ENCODE results near the gene SLC9B1. TPM values are rescaled to one million over a fixed set of nuclear protein-coding genes. Genes with fewer than 3 reads are reported as not detected.
A peak's percentile ranks its signal among the peaks of the same experiment; 100 is the strongest.

SLC9B1 gene
- total and polyA plus RNA-seq, 2 donors (not counting 1 experiment from before 2014, with no cell fraction given): 1.1 to 2.0 TPM

GRCh38 chr4:103021120-103021519 is 1.6 kb upstream of the SLC9B1 start:
- H2AFZ ChIP-seq (ENCODE audit: low read length): no peak overlapping the region
- DNase-seq (ENCODE audit: low read depth in 2 of 2): no peak
- no peak overlapping the region for H3K27ac ChIP-seq (ENCODE audit: insufficient read depth, low read length)
- no peaks in the 10 kb centered on the region for H3K27me3 ChIP-seq (ENCODE audit: control insufficient read depth, insufficient read depth, low read length)
- H3K79me2 ChIP-seq (ENCODE audit: control insufficient read depth, insufficient read depth, low read length): no peaks in the 10 kb centered on the region
- no peak overlapping the region for H3K9ac ChIP-seq (ENCODE audit: insufficient read depth, low read length)
- H3K4me2 ChIP-seq (ENCODE audit: extremely low read depth, insufficient read depth, low read length): no peak overlapping the region
- no peaks in the 10 kb centered on the region for H3K36me3 ChIP-seq (ENCODE audit: control insufficient read depth, insufficient read depth, low read length)
- TF ChIP-seq EZH2 (IDR thresholded peaks at IDR 0.05; ENCODE audit: low read length, missing control alignments) (no peak), CTCF (conservative IDR thresholded peaks at IDR 0.05 in 1 of 2, IDR thresholded peaks at IDR 0.05 in 1 of 2; ENCODE audit: low read depth in 1 of 2, low read length in 2 of 2) (no peak)
- H4K20me1 ChIP-seq (ENCODE audit: control insufficient read depth, extremely low read depth, insufficient read depth, low read length): no peaks in the 10 kb centered on the region
- no peaks in the 10 kb centered on the region for H3K9me3 ChIP-seq (ENCODE audit: control insufficient read depth, insufficient read depth, low read depth, low read length)
- no peak overlapping the region for H3K4me3 ChIP-seq (replicated peaks in 1 of 4; ENCODE audit: control extremely low read depth in 1 of 4, insufficient read depth in 1 of 4, low read depth in 3 of 4, low read length in 4 of 4)
- peaks cover 2% of the 10 kb centered on the region for H3K4me1 ChIP-seq (ENCODE audit: control insufficient read depth, extremely low read depth, insufficient read depth, low read length)

GRCh38 chr4:103018391-103019307 is 856 bp downstream of the SLC9B1 start:
- H4K20me1 ChIP-seq (ENCODE audit: control insufficient read depth, extremely low read depth, insufficient read depth, low read length): no peaks in the 10 kb centered on the region
- H3K27ac ChIP-seq (ENCODE audit: insufficient read depth, low read length): peak overlapping the region; percentile 96
- no peaks in the 10 kb centered on the region for H3K27me3 ChIP-seq (ENCODE audit: control insufficient read depth, insufficient read depth, low read length)
- no peaks in the 10 kb centered on the region for H3K36me3 ChIP-seq (ENCODE audit: control insufficient read depth, insufficient read depth, low read length)
- TF ChIP-seq CTCF (conservative IDR thresholded peaks at IDR 0.05 in 1 of 2, IDR thresholded peaks at IDR 0.05 in 1 of 2; ENCODE audit: low read depth in 1 of 2, low read length in 2 of 2) (no peak), EZH2 (IDR thresholded peaks at IDR 0.05; ENCODE audit: low read length, missing control alignments) (no peak)
- no peaks in the 10 kb centered on the region for H3K9me3 ChIP-seq (ENCODE audit: control insufficient read depth, insufficient read depth, low read depth, low read length)
- H2AFZ ChIP-seq (ENCODE audit: low read length): peak overlapping the region; percentile 77
- peak overlapping the region; percentile 47 to 78 (median 56) for H3K4me3 ChIP-seq (replicated peaks in 1 of 4; ENCODE audit: control extremely low read depth in 1 of 4, insufficient read depth in 1 of 4, low read depth in 3 of 4, low read length in 4 of 4)
- H3K4me1 ChIP-seq (ENCODE audit: control insufficient read depth, extremely low read depth, insufficient read depth, low read length): peaks cover 2% of the 10 kb centered on the region
- H3K4me2 ChIP-seq (ENCODE audit: extremely low read depth, insufficient read depth, low read length): peak overlapping the region; percentile 81
- DNase-seq (ENCODE audit: low read depth in 2 of 2): peak in 1 of 2 donors; percentile 59
- H3K79me2 ChIP-seq (ENCODE audit: control insufficient read depth, insufficient read depth, low read length): no peaks in the 10 kb centered on the region
- peak overlapping the region; percentile 77 for H3K9ac ChIP-seq (ENCODE audit: insufficient read depth, low read length)

DNA sequence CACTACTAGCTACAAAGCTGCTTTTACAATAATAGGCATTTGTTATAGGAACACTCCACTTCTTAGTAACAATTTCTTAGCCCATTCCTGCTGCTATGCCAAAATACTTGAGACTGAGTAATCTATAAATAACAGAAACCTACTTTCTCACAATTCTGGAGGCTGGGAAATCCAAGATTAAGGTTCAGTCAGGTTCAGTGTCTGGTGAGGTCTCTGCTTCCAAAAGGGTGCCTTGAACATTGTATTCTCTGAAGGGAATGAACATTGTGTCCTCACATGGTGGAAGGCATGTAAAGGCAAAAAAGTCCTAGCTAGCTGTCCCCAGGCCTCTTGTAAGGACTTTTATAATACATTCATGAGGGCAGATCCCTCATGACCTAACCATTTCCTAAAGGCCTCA is 7.0 kb downstream of the SLC9B1 start:
- H3K9me3 ChIP-seq (ENCODE audit: control insufficient read depth, insufficient read depth, low read depth, low read length): no peaks in the 10 kb centered on the region
- no peaks in the 10 kb centered on the region for H4K20me1 ChIP-seq (ENCODE audit: control insufficient read depth, extremely low read depth, insufficient read depth, low read length)
- H3K79me2 ChIP-seq (ENCODE audit: control insufficient read depth, insufficient read depth, low read length): no peaks in the 10 kb centered on the region
- peak in 1 of 2 donors; percentile 17 for DNase-seq (ENCODE audit: low read depth in 2 of 2)
- H2AFZ ChIP-seq (ENCODE audit: low read length): no peak overlapping the region
- H3K4me1 ChIP-seq (ENCODE audit: control insufficient read depth, extremely low read depth, insufficient read depth, low read length): no peaks in the 10 kb centered on the region
- no peak overlapping the region for H3K4me2 ChIP-seq (ENCODE audit: extremely low read depth, insufficient read depth, low read length)
- no peaks in the 10 kb centered on the region for H3K36me3 ChIP-seq (ENCODE audit: control insufficient read depth, insufficient read depth, low read length)
- H3K4me3 ChIP-seq (replicated peaks in 1 of 4; ENCODE audit: control extremely low read depth in 1 of 4, insufficient read depth in 1 of 4, low read depth in 3 of 4, low read length in 4 of 4): no peak overlapping the region
- no peak for TF ChIP-seq EZH2 (IDR thresholded peaks at IDR 0.05; ENCODE audit: low read length, missing control alignments)
- no peak for TF ChIP-seq CTCF (conservative IDR thresholded peaks at IDR 0.05 in 1 of 2, IDR thresholded peaks at IDR 0.05 in 1 of 2; ENCODE audit: low read depth in 1 of 2, low read length in 2 of 2)
- no peak overlapping the region for H3K9ac ChIP-seq (ENCODE audit: insufficient read depth, low read length)
- no peak overlapping the region for H3K27ac ChIP-seq (ENCODE audit: insufficient read depth, low read length)
- H3K27me3 ChIP-seq (ENCODE audit: control insufficient read depth, insufficient read depth, low read length): no peaks in the 10 kb centered on the region

All from fibroblast of lung (primary cell).